HCT116 (cell line): ENCODE results near the gene ADRB1. TPM values are rescaled to one million over a fixed set of nuclear protein-coding genes. Genes with fewer than 3 reads are reported as not detected.

Experiments
- ATAC-seq: fragments of 200-7000 bp; cut with Tn5 transposase; 2 replicates; pipeline ENCODE4 v1.9.1; 2020; ENCODE audit warnings: mild to moderate bottlenecking, moderate library complexity
- BruUV-seq: library from RNA; stranded (reverse); fragments of 400-500 nt; replicated peaks from 2 replicates; lab custom pipeline; 2021; lab: Mats Ljungman, UMichigan
- CTCF ChIA-PET: fragments of 300-600 bp; sonication (Branson Sonifier 250); formaldehyde crosslinking; loops from one replicate; lab custom pipeline; 2021; ENCODE audit warnings: antibody characterized with exemption; lab: Charles Lee
- POLR2A ChIA-PET: fragments of 300-600, 350-600 bp; sonication (Branson Sonifier 250); formaldehyde crosslinking; loops from one replicate; lab custom pipeline; 2021; ENCODE audit warnings: antibody characterized with exemption; lab: Charles Lee
- RAD21 ChIA-PET, 2 experiments: fragments of 300-600 bp; sonication (Branson Sonifier 250); formaldehyde crosslinking; loops; one replicate each; lab custom pipeline; 2023; ENCODE audit warnings: low total read pairs in 2 of 2; ENCODE audit not compliant: uncharacterized antibody in 2 of 2, unreplicated experiment in 2 of 2, low non-redundant PET in 1 of 2; lab: Charles Lee
- DNase-seq: peaks from one replicate; pipeline ENCODE4 v3.0.0-alpha.2; 2010; ENCODE audit warnings: low read depth, low spot score
- H2AFZ ChIP-seq: fragments of 200-600 bp; shearing (Covaris generic), sonication (generic); 2 replicates; pipeline ENCODE4 v1.6.1; 2017; ENCODE audit warnings: low read depth, mixed run types, mixed read lengths, antibody characterized with exemption, low read length; ENCODE audit not compliant: poor library complexity, severe bottlenecking
- H3K27ac ChIP-seq: 2 replicates; pipeline ENCODE4 v1.5.1; 2012; ENCODE audit warnings: low read depth, low read length
- H3K27me3 ChIP-seq: fragments of 200-600 bp; sonication (generic); 2 replicates; pipeline ENCODE4 v1.6.1; 2016; ENCODE audit warnings: mixed run types, low read length, mixed read lengths; ENCODE audit not compliant: insufficient read depth
- H3K36me3 ChIP-seq, 2 experiments: fragments of 200-500 bp in 1 of 2; fragments of 200-600 bp in 1 of 2; sonication (Bioruptor generic) in 1 of 2; sonication (generic) in 1 of 2; 2 replicates each; pipeline versions ENCODE4 v1.5.1 to v1.6.1; 2014 to 2016; ENCODE audit warnings: low read length in 2 of 2, inconsistent platforms in 1 of 2, mixed read lengths in 1 of 2, mixed run types in 1 of 2; ENCODE audit not compliant: insufficient read depth in 2 of 2, control insufficient read depth in 1 of 2
- H3K4me1 ChIP-seq, 2 experiments: fragments of 200-600 bp in 1 of 2; sonication (generic) in 1 of 2; 2 replicates each; pipeline versions ENCODE4 v1.5.1 to v1.6.1; 2012 to 2017; ENCODE audit warnings: low read length in 2 of 2, inconsistent platforms in 1 of 2, mild to moderate bottlenecking in 1 of 2, mixed read lengths in 1 of 2, mixed run types in 1 of 2, moderate library complexity in 1 of 2; ENCODE audit not compliant: insufficient read depth in 2 of 2, control insufficient read depth in 1 of 2
- H3K4me2 ChIP-seq: fragments of 200-600 bp; sonication (generic); 2 replicates; pipeline ENCODE4 v1.6.1; 2017; ENCODE audit warnings: mixed run types, low read length, mixed read lengths
- H3K4me3 ChIP-seq, 2 experiments: fragments of 200-600 bp in 1 of 2; sonication (generic) in 1 of 2; replicated peaks in 1 of 2; 2 replicates each; pipeline ENCODE4 v1.5.1; 2011 to 2016; ENCODE audit warnings: low read length in 2 of 2, control low read depth in 1 of 2, low read depth in 1 of 2, mild to moderate bottlenecking in 1 of 2, mixed read lengths in 1 of 2, mixed run types in 1 of 2
- H3K79me2 ChIP-seq: fragments of 200-600 bp; sonication (generic); 2 replicates; pipeline ENCODE4 v1.6.1; 2017; ENCODE audit warnings: mild to moderate bottlenecking, mixed run types, low read length, moderate library complexity, mixed read lengths; ENCODE audit not compliant: insufficient read depth
- H3K9ac ChIP-seq: fragments of 200-600 bp; sonication (generic); 2 replicates; pipeline ENCODE4 v1.6.1; 2016; ENCODE audit warnings: low read length, mixed read lengths
- H3K9me2 ChIP-seq: fragments of 200-600 bp; sonication (generic), shearing (Covaris generic); 2 replicates; pipeline ENCODE4 v1.6.1; 2017; ENCODE audit warnings: mixed run types, mild to moderate bottlenecking, moderate library complexity; ENCODE audit not compliant: insufficient read depth
- H3K9me3 ChIP-seq, 2 experiments: fragments of 200-500 bp in 1 of 2; fragments of 200-600 bp in 1 of 2; sonication (Bioruptor generic) in 1 of 2; sonication (generic) in 1 of 2; 2 replicates each; pipeline ENCODE4 v1.6.1; 2014 to 2017; ENCODE audit warnings: low read length in 2 of 2, mixed read lengths in 2 of 2, inconsistent platforms in 1 of 2, low read depth in 1 of 2, mild to moderate bottlenecking in 1 of 2, mixed run types in 1 of 2, moderate library complexity in 1 of 2; ENCODE audit not compliant: control insufficient read depth in 1 of 2, insufficient read depth in 1 of 2
- H4K20me1 ChIP-seq: fragments of 200-600 bp; sonication (generic), shearing (Covaris generic); 2 replicates; pipeline ENCODE4 v1.6.1; 2017; ENCODE audit warnings: mixed run types, mild to moderate bottlenecking, moderate library complexity; ENCODE audit not compliant: insufficient read depth
- CEBPB ChIP-seq: IDR thresholded peaks from 2 replicates; pipeline ENCODE4 v1.6.1; 2012; ENCODE audit warnings: low read depth
- EGR1 ChIP-seq: IDR thresholded peaks from 2 replicates; pipeline ENCODE4 v1.6.1; 2012; ENCODE audit warnings: low read depth
- EZH2 ChIP-seq: fragments of 200-600 bp; sonication (generic); IDR thresholded peaks from 2 replicates; pipeline ENCODE4 v1.6.1; 2017; ENCODE audit warnings: antibody characterized with exemption, mixed run types
- EZH2phosphoT487 ChIP-seq: fragments of 200-600 bp; IDR thresholded peaks from 2 replicates; pipeline ENCODE4 v1.6.1; 2018; ENCODE audit warnings: antibody characterized with exemption, borderline replicate concordance
- FOSL1 ChIP-seq: IDR thresholded peaks from 2 replicates; pipeline ENCODE4 v1.6.1; 2012; ENCODE audit warnings: low read depth
- JUND ChIP-seq: IDR thresholded peaks from 2 replicates; pipeline ENCODE4 v1.6.1; 2012
- RAD21 ChIP-seq: IDR thresholded peaks from 2 replicates; pipeline ENCODE4 v1.6.1; 2012; ENCODE audit warnings: low read depth, mild to moderate bottlenecking
- SIN3A ChIP-seq: IDR thresholded peaks from 2 replicates; pipeline ENCODE4 v1.6.1; 2012; ENCODE audit warnings: low read depth
- ZNF274 ChIP-seq: fragments of 200-500 bp; sonication (Bioruptor generic); IDR thresholded peaks from 2 replicates; pipeline ENCODE4 v1.6.1; 2014; ENCODE audit warnings: mild to moderate bottlenecking, low read depth, low read length, inconsistent platforms
- intact Hi-C: fragments of 100-400 bp; cut with micrococcal nuclease; formaldehyde crosslinking; loops from 2 replicates; pipeline ENCODE4 v1.10.0; 2022
- total RNA-seq: library from RNA; stranded (reverse); gene quantifications from one replicate; pipeline ENCODE4 v1.2.1, GENCODE V29; 2021; ENCODE audit not compliant: unreplicated experiment
- TF ChIP-seq, protein P1 (sequence below): IDR thresholded peaks from 2 replicates; pipeline ENCODE4 v1.6.1; 2012
- TF ChIP-seq, protein P2 (sequence below): IDR thresholded peaks from 2 replicates; pipeline ENCODE4 v1.6.1; 2012
- TF ChIP-seq, protein P3 (sequence below): IDR thresholded peaks from 2 replicates; pipeline ENCODE4 v1.6.1; 2012; ENCODE audit warnings: low read depth

Gene ADRB1
- total RNA-seq, 1 experiment from 2014 or later = 0.89 TPM

DNA sequence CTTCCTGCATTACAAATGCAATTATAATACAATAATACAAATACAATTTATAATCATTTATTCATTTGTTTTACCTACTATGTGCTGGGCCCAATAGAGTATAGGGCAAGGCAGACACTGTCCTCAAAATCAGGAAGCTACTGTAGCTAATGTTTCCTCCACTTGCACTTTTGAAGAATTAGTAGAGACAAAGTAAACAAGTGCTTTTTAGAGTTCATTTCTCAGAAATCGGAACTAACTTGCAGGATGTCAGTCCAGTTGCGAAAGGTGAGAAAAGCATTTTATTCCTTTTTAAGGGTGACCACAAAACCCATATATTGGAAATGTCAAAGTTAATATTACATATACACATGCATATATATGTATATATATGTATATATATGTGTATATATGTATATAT lies 14.2 kb downstream of the ADRB1 start:
- Histone ChIP-seq H3K4me1 (no peaks in the 10 kb centered on the region), H3K36me3 (no peaks in the 10 kb centered on the region), H3K9ac (no peak overlapping the region), H3K9me2 (no peaks in the 10 kb centered on the region), H3K27ac (no peak overlapping the region), H3K9me3 (no peaks in the 10 kb centered on the region), H3K4me3 (no peak overlapping the region), H3K79me2 (no peaks in the 10 kb centered on the region), H3K4me2 (no peak overlapping the region), H4K20me1 (no peaks in the 10 kb centered on the region), H3K27me3 (no peaks in the 10 kb centered on the region), H2AFZ (no peak overlapping the region)
- DNase-seq (no peak), ATAC-seq (no peak)
- BruUV-seq = no TSS peak
- ChIA-PET CTCF (no interaction called here), POLR2A (no interaction called here), RAD21 (no interaction called here)
- intact Hi-C loops = no loop called here
- TF ChIP-seq, protein P1, sequence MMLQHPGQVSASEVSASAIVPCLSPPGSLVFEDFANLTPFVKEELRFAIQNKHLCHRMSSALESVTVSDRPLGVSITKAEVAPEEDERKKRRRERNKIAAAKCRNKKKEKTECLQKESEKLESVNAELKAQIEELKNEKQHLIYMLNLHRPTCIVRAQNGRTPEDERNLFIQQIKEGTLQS = no peak
- TF ChIP-seq FOSL1 (no peak), CEBPB (no peak), EGR1 (no peak), EZH2 (no peak), ZNF274 (no peak), SIN3A (no peak)
- TF ChIP-seq, protein P2, sequence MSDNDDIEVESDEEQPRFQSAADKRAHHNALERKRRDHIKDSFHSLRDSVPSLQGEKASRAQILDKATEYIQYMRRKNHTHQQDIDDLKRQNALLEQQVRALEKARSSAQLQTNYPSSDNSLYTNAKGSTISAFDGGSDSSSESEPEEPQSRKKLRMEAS = no peak

DNA sequence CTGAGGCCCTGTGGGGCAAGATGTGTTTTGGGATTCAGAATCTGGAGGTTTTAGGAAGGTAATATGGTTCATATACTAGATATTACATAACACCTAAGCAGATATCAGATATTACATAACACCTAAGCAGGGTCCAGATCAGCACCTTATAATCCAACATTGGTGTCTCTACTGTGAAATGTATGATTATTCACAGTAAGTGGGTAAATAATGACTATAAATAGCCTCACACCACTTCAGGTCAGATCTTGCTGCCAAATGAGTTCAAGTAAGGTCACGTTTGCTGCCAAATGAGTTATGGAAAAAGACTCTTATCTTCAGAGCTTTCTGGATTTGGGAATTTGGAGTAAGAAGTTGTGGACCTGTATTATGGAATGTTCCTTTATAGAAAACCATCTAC lies 14.6 kb downstream of the ADRB1 start:
- no peak overlapping the region for H2AFZ ChIP-seq
- DNase-seq (no peak), ATAC-seq (no peak)
- H3K9ac ChIP-seq = no peak overlapping the region
- ChIA-PET CTCF (no interaction called here), POLR2A (no interaction called here), RAD21 (no interaction called here)
- no peaks in the 10 kb centered on the region for H4K20me1 ChIP-seq
- H3K9me3 ChIP-seq = no peaks in the 10 kb centered on the region
- H3K4me3 ChIP-seq = no peak overlapping the region
- no peaks in the 10 kb centered on the region for H3K4me1 ChIP-seq
- no TSS peak for BruUV-seq
- H3K79me2 ChIP-seq = no peaks in the 10 kb centered on the region
- H3K27ac ChIP-seq = no peak overlapping the region
- H3K9me2 ChIP-seq = no peaks in the 10 kb centered on the region
- intact Hi-C loops = no loop called here
- no peaks in the 10 kb centered on the region for H3K27me3 ChIP-seq
- no peaks in the 10 kb centered on the region for H3K36me3 ChIP-seq
- TF ChIP-seq EGR1 (no peak), EZH2 (no peak), EZH2phosphoT487 (no peak), JUND (no peak), FOSL1 (no peak), RAD21 (no peak)
- TF ChIP-seq, protein P3, sequence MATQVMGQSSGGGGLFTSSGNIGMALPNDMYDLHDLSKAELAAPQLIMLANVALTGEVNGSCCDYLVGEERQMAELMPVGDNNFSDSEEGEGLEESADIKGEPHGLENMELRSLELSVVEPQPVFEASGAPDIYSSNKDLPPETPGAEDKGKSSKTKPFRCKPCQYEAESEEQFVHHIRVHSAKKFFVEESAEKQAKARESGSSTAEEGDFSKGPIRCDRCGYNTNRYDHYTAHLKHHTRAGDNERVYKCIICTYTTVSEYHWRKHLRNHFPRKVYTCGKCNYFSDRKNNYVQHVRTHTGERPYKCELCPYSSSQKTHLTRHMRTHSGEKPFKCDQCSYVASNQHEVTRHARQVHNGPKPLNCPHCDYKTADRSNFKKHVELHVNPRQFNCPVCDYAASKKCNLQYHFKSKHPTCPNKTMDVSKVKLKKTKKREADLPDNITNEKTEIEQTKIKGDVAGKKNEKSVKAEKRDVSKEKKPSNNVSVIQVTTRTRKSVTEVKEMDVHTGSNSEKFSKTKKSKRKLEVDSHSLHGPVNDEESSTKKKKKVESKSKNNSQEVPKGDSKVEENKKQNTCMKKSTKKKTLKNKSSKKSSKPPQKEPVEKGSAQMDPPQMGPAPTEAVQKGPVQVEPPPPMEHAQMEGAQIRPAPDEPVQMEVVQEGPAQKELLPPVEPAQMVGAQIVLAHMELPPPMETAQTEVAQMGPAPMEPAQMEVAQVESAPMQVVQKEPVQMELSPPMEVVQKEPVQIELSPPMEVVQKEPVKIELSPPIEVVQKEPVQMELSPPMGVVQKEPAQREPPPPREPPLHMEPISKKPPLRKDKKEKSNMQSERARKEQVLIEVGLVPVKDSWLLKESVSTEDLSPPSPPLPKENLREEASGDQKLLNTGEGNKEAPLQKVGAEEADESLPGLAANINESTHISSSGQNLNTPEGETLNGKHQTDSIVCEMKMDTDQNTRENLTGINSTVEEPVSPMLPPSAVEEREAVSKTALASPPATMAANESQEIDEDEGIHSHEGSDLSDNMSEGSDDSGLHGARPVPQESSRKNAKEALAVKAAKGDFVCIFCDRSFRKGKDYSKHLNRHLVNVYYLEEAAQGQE = no peak
- TF ChIP-seq, all 23 proteins: peak for 0
- no peak overlapping the region for H3K4me2 ChIP-seq
